ENCODE data around the gene CISD1. TPM values are rescaled to one million over a fixed set of nuclear protein-coding genes. Genes with fewer than 3 reads are reported as not detected.

Gene CISD1
- total RNA-seq, 4 donors from 2014 or later: 24.7 to 60.1 (median 47.6) TPM

DNA sequence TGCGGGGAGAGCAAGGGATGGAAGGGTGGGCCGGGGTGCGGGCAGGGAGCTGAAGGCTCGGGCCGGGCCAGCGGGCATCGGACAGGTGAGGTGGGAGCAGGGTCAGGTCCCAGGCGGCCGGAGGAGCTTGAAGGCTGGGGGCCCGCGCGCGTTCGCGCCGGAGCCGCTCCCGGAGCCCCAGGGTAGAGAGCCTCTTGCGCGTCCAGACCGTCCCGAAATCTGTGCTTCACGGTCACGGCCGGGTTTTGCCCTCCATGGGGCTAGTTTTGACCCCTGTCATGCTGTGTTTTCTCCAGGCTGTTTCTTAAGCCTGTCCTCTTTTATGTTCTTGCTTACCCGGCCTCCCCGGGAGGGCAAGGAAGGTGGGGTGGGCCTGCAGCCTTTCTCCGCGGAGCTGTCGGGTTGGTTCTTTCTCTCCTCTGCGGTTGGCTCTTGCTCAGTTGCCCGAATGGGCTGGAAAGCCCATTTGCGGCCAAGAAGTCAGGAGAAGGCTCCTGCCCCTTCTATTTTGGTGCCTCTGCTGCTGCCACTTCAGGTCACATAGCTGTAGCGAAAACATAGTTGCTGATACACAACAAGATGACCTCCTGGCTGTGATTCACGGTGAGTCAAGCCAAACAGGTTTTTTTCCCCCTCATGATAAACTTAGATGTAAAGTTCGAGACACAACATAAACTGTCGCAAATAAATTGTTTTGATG, 66.5 kb downstream of the CISD1 start:
- peak; percentile 68 for ATAC-seq
- peak overlapping the region; percentile 92 for H3K4me3 ChIP-seq
- H3K4me1 ChIP-seq: peaks cover 0 to 39% (median 0%) of the 10 kb centered on the region in 3 donors
- TF ChIP-seq, protein P1, sequence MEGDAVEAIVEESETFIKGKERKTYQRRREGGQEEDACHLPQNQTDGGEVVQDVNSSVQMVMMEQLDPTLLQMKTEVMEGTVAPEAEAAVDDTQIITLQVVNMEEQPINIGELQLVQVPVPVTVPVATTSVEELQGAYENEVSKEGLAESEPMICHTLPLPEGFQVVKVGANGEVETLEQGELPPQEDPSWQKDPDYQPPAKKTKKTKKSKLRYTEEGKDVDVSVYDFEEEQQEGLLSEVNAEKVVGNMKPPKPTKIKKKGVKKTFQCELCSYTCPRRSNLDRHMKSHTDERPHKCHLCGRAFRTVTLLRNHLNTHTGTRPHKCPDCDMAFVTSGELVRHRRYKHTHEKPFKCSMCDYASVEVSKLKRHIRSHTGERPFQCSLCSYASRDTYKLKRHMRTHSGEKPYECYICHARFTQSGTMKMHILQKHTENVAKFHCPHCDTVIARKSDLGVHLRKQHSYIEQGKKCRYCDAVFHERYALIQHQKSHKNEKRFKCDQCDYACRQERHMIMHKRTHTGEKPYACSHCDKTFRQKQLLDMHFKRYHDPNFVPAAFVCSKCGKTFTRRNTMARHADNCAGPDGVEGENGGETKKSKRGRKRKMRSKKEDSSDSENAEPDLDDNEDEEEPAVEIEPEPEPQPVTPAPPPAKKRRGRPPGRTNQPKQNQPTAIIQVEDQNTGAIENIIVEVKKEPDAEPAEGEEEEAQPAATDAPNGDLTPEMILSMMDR (IDR thresholded peaks at IDR 0.05): no peak
- TF ChIP-seq POLR2A (IDR thresholded peaks at IDR 0.05) (no peak), EP300 (IDR thresholded peaks at IDR 0.05) (no peak), POLR2AphosphoS5 (IDR thresholded peaks at IDR 0.05) (no peak)
- H3K36me3 ChIP-seq: no peaks in the 10 kb centered on the region
- 13 to 28% methylated on average over 3 to 8 of the region's 37 CpGs for WGBS, 2 donors (ENCODE audit: low coverage in 1 of 2)
- no peaks in the 10 kb centered on the region for H3K27me3 ChIP-seq
- H3K9me3 ChIP-seq: no peaks in the 10 kb centered on the region
- peak overlapping the region; percentile 65 to 91 (median 88) for H3K27ac ChIP-seq

GRCh38 chr10:58336242-58336641, 67.3 kb downstream of the CISD1 start:
- WGBS, 2 donors (ENCODE audit: low coverage in 1 of 2): 77 to 89% methylated on average over 4 of the region's 4 CpGs

More at GRCh38 chr10:58336242-58336641, 67.3 kb downstream of the CISD1 start:
- peaks cover 0 to 47% (median 0%) of the 10 kb centered on the region in 3 donors for H3K4me1 ChIP-seq
- no peaks in the 10 kb centered on the region for H3K9me3 ChIP-seq
- H3K27ac ChIP-seq: no peak overlapping the region
- no peak for TF ChIP-seq POLR2A (IDR thresholded peaks at IDR 0.05)
- no peak for TF ChIP-seq EP300 (IDR thresholded peaks at IDR 0.05)
- TF ChIP-seq, protein P1 (IDR thresholded peaks at IDR 0.05): no peak
- no peak for TF ChIP-seq POLR2AphosphoS5 (IDR thresholded peaks at IDR 0.05)
- no peaks in the 10 kb centered on the region for H3K27me3 ChIP-seq
- no peaks in the 10 kb centered on the region for H3K36me3 ChIP-seq
- peak overlapping the region in 1 of 2 donors; percentile 92 for H3K4me3 ChIP-seq
- ATAC-seq: no peak

Other genes starting within 250 kb of the CISD1 start
- 1 to 10 TPM; 3.0 to 10.0 (median 6.3) TPM for gene IPMK, start 1.3 kb upstream of the CISD1 start, total RNA-seq
- 10 to 100 TPM; 16.4 to 23.5 (median 19.0) TPM for gene UBE2D1, start 65.8 kb downstream of the CISD1 start, total RNA-seq
- gene TFAM, start 116.2 kb downstream of the CISD1 start, total RNA-seq: 10 to 100 TPM; 17.5 to 29.1 (median 21.2) TPM
- 10 to 100 TPM; 18.6 to 27.8 (median 22.5) TPM for gene BICC1, start 243.7 kb downstream of the CISD1 start, total RNA-seq